GM19238 (cell line): ENCODE data around the gene MINDY1.

Source experiments
- DNase-seq: peaks from one replicate; pipeline ENCODE4 v3.0.0; 2011; ENCODE audit warnings: low spot score; ENCODE audit not compliant: insufficient read length

The MINDY1 gene

DNA sequence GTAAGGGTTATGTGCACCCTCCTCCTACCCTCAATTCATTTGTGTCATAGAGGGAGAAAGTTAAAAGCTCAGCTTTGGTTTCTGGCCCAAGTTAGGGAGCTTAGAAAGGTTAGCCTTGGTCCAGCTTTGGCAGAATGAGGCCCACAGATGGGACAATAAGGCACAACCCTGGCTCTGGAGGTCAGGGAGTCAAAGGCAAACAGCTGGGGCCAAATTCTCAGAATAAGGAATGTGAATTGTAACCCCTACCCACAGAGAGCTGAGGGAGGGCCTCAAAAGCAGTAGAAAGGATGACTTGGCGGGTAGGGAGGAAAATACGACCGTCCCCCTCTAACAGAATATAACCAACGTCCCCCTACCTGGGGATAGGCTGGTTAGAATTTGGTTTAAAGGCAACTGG is 41.1 kb downstream of the MINDY1 start:
- no peak for DNase-seq

DNA sequence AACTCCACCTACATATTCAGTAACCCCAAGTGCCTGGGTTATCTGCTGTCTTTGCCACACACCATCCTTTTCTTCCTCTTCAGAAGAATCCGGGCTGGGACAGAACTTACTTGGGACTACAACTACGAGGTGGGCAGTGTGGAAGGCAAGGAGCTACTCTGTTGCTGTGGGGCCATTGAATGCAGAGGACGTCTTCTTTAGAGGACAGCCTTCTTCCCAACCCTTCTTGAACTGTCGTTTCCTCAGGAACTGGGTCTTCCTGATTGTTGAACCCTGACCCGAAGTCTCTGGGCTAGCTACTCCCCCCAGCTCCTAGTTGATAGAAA is 42.6 kb downstream of the MINDY1 start:
- DNase-seq, result no peak

DNA sequence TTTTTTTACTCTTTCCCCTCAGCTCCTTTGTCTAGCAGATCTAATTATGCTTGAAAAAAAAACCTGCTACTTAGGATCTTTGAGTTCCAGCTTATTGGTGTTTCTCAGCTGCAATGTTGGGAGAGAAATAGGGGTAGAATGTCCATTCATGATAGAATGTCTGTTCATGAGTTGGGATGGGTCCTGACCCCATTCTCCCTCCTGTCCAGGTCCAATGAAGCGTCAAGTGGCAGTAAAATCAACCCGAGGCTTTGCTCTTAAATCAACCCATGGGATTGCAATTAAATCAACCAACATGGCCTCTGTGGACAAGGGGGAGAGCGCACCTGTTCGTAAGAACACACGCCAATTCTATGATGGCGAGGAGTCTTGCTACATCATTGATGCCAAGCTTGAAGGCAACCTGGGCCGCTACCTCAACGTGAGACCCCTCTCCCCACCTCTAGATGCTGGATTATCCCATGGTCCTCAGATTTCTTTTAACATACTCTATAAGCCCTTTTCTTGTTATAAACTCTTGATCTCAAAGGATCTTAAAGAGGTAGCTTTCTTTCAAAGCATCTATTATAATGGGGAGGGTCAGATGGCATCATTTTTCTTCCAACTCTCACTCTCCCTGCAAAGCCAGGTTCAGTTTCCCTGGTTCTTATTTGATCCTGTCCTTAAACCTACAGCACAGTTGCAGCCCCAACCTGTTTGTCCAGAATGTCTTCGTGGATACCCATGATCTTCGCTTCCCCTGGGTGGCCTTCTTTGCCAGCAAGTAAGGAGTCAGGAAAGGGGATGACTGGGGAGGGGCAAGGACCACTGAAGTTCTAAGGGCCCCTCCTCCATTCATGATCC is 43.2 kb downstream of the MINDY1 start:
- DNase-seq, result no peak

DNA sequence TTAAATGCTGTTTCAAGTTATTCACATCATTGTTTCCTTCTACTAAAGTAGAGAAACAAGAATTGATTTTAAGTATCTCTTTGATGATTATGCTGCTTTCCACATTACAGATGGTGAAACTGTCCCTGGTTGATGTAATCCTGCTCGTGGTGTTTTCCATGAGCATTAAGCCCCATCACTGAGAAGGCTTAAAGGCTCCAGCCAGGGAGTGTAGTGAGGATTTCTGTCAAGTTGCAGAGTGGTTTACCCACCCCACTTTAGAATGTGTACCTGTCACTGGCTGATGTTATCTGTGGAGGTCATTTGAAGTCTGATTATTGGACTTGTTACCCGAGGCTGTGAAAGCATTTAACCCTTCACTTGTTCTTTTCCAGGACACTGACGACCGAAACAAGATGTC is 44.9 kb downstream of the MINDY1 start:
- DNase-seq, result no peak

GRCh38 chr1:150960646-150961045 is 46.1 kb downstream of the MINDY1 start:
- no peak for DNase-seq

DNA sequence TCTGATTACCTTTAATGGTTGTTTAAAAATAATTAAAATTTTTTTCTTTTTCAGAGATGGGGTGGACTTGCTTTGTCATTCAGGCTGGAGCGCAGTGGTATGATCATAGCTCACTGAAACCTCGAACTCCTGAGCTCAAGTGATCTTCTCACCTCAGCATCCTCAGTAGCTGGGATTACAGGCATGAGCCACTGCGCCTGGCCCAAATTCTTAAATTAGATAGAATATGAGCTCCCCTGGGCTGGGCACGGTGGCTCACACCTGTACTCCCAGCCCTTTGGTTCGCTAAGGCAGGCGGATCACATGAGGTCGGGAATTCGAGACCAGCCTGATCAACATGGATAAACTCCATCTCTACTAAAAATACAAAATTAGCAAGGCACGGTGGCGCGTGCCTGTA is 49.0 kb downstream of the MINDY1 start:
- DNase-seq, result no peak

- no peak for DNase-seq
These were observed 51.4 kb downstream of the MINDY1 start for GRCh38 chr1:150955280-150955679.

- DNase-seq, result no peak
These were observed 52.0 kb downstream of the MINDY1 start for GRCh38 chr1:150954708-150955107.
